ENCODE results near the gene TSPEAR.

Gene TSPEAR

GRCh38 chr21:44517175-44517899 lies 194.0 kb downstream of the TSPEAR start:
- Histone ChIP-seq H3K4me3 (ENCODE audit: low read depth in 1 of 2, low read length in 2 of 2) (no peak overlapping the region), H3K9ac (ENCODE audit: low read depth in 1 of 2, low read length in 2 of 2) (no peak overlapping the region), H3K36me3 (ENCODE audit: control insufficient read depth in 1 of 2, insufficient read depth in 2 of 2, low read length in 2 of 2) (no peaks in the 10 kb centered on the region), H3K9me3 (ENCODE audit: control insufficient read depth in 1 of 2, low read length in 2 of 2) (no peaks in the 10 kb centered on the region), H3K27me3 (ENCODE audit: control insufficient read depth in 1 of 2, insufficient read depth in 2 of 2, low read length in 2 of 2) (no peaks in the 10 kb centered on the region), H3K4me1 (ENCODE audit: control insufficient read depth in 1 of 2, insufficient read depth in 2 of 2, low read length in 2 of 2) (no peaks in the 10 kb centered on the region), H3K27ac (ENCODE audit: low read depth, low read length) (no peak overlapping the region)

DNA sequence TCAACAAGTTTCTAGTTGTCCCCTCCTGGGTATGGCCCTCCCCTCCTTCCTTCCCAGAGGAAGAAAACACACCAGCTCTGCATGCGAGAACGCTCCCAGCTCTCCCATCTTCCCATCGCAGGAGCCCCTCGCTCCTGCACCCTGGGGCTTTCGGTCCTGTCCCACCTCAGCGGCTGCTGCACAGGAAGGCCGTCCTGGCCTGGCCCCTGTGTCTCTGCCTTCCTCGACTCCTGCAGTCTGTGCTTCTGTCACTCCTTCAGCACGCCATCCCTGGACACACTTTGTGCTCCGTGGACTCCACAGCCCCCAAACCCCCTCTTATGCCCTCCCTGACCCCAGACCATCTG lies 194.6 kb downstream of the TSPEAR start:
- Histone ChIP-seq H3K9ac (ENCODE audit: low read depth in 1 of 2, low read length in 2 of 2) (no peak overlapping the region), H3K36me3 (ENCODE audit: control insufficient read depth in 1 of 2, insufficient read depth in 2 of 2, low read length in 2 of 2) (no peaks in the 10 kb centered on the region), H3K4me3 (ENCODE audit: low read depth in 1 of 2, low read length in 2 of 2) (no peak overlapping the region), H3K9me3 (ENCODE audit: control insufficient read depth in 1 of 2, low read length in 2 of 2) (no peaks in the 10 kb centered on the region), H3K27me3 (ENCODE audit: control insufficient read depth in 1 of 2, insufficient read depth in 2 of 2, low read length in 2 of 2) (no peaks in the 10 kb centered on the region), H3K4me1 (ENCODE audit: control insufficient read depth in 1 of 2, insufficient read depth in 2 of 2, low read length in 2 of 2) (no peaks in the 10 kb centered on the region), H3K27ac (ENCODE audit: low read depth, low read length) (no peak overlapping the region)

- Histone ChIP-seq H3K9me3 (ENCODE audit: control insufficient read depth in 1 of 2, low read length in 2 of 2) (no peaks in the 10 kb centered on the region), H3K9ac (ENCODE audit: low read depth in 1 of 2, low read length in 2 of 2) (no peak overlapping the region), H3K36me3 (ENCODE audit: control insufficient read depth in 1 of 2, insufficient read depth in 2 of 2, low read length in 2 of 2) (no peaks in the 10 kb centered on the region), H3K4me3 (ENCODE audit: low read depth in 1 of 2, low read length in 2 of 2) (no peak overlapping the region), H3K4me1 (ENCODE audit: control insufficient read depth in 1 of 2, insufficient read depth in 2 of 2, low read length in 2 of 2) (no peaks in the 10 kb centered on the region), H3K27me3 (ENCODE audit: control insufficient read depth in 1 of 2, insufficient read depth in 2 of 2, low read length in 2 of 2) (no peaks in the 10 kb centered on the region), H3K27ac (ENCODE audit: low read depth, low read length) (no peak overlapping the region)
These were observed 195.0 kb downstream of the TSPEAR start for GRCh38 chr21:44516342-44516741.

GRCh38 chr21:44515359-44516165 lies 195.8 kb downstream of the TSPEAR start:
- no peak overlapping the region for H3K9ac ChIP-seq (ENCODE audit: low read depth in 1 of 2, low read length in 2 of 2)
- H3K4me3 ChIP-seq (ENCODE audit: low read depth in 1 of 2, low read length in 2 of 2) = no peak overlapping the region
- no peaks in the 10 kb centered on the region for H3K36me3 ChIP-seq (ENCODE audit: control insufficient read depth in 1 of 2, insufficient read depth in 2 of 2, low read length in 2 of 2)
- H3K27ac ChIP-seq (ENCODE audit: low read depth, low read length) = no peak overlapping the region
- peaks cover 5 to 7% of the 10 kb centered on the region in 2 donors for H3K4me1 ChIP-seq (ENCODE audit: control insufficient read depth in 1 of 2, insufficient read depth in 2 of 2, low read length in 2 of 2)
- H3K27me3 ChIP-seq (ENCODE audit: control insufficient read depth in 1 of 2, insufficient read depth in 2 of 2, low read length in 2 of 2) = no peaks in the 10 kb centered on the region
- no peaks in the 10 kb centered on the region for H3K9me3 ChIP-seq (ENCODE audit: control insufficient read depth in 1 of 2, low read length in 2 of 2)

DNA sequence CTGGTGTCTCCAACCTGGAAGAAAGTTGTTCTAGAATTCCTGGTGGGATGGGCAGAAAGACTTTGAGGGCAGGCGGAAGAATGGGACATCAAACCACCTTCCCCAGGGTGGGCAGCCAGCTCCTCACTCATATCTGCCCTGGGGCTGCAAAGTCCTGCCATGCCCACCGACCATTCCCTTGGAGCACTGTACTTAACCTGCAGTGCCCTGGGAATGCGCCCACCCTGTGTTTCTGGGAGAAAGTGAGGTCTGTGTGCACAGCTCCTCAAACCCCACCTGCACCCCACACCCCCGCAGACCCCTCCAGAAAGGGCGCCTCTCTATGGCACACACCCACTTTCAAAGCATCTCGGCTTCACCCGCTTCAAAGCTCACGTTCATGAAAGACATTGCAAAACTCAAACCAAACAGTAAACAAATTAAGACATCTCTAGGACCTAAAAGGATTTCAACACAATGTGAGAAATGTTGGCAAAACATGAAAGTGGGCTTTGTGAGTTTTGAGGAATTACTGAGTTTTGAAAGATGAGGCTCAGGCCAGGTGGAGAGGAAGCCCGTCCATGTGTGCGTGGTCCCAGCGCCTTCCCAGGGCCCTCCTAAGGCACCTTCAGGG lies 196.5 kb downstream of the TSPEAR start:
- H3K4me1 ChIP-seq (ENCODE audit: control insufficient read depth in 1 of 2, insufficient read depth in 2 of 2, low read length in 2 of 2) = peaks cover 12 to 13% of the 10 kb centered on the region in 2 donors
- no peak overlapping the region for H3K4me3 ChIP-seq (ENCODE audit: low read depth in 1 of 2, low read length in 2 of 2)
- H3K36me3 ChIP-seq (ENCODE audit: control insufficient read depth in 1 of 2, insufficient read depth in 2 of 2, low read length in 2 of 2) = no peaks in the 10 kb centered on the region
- H3K9ac ChIP-seq (ENCODE audit: low read depth in 1 of 2, low read length in 2 of 2) = no peak overlapping the region
- H3K9me3 ChIP-seq (ENCODE audit: control insufficient read depth in 1 of 2, low read length in 2 of 2) = no peaks in the 10 kb centered on the region
- H3K27me3 ChIP-seq (ENCODE audit: control insufficient read depth in 1 of 2, insufficient read depth in 2 of 2, low read length in 2 of 2) = no peaks in the 10 kb centered on the region
- H3K27ac ChIP-seq (ENCODE audit: low read depth, low read length) = no peak overlapping the region

GRCh38 chr21:44514218-44514520 lies 197.2 kb downstream of the TSPEAR start:
- H3K9ac ChIP-seq (ENCODE audit: low read depth in 1 of 2, low read length in 2 of 2) = no peak overlapping the region

GRCh38 chr21:44513389-44514217 lies 197.8 kb downstream of the TSPEAR start:
- no peaks in the 10 kb centered on the region for H3K36me3 ChIP-seq (ENCODE audit: control insufficient read depth in 1 of 2, insufficient read depth in 2 of 2, low read length in 2 of 2)
- peaks cover 0 to 2% of the 10 kb centered on the region in 2 donors for H3K27me3 ChIP-seq (ENCODE audit: control insufficient read depth in 1 of 2, insufficient read depth in 2 of 2, low read length in 2 of 2)
- no peaks in the 10 kb centered on the region for H3K9me3 ChIP-seq (ENCODE audit: control insufficient read depth in 1 of 2, low read length in 2 of 2)
- H3K27ac ChIP-seq (ENCODE audit: low read depth, low read length) = no peak overlapping the region
- no peak overlapping the region for H3K4me3 ChIP-seq (ENCODE audit: low read depth in 1 of 2, low read length in 2 of 2)
- H3K9ac ChIP-seq (ENCODE audit: low read depth in 1 of 2, low read length in 2 of 2) = no peak overlapping the region
- peaks cover 12 to 16% of the 10 kb centered on the region in 2 donors for H3K4me1 ChIP-seq (ENCODE audit: control insufficient read depth in 1 of 2, insufficient read depth in 2 of 2, low read length in 2 of 2)

More at GRCh38 chr21:44514218-44514520, 197.2 kb downstream of the TSPEAR start:
- peaks cover 12 to 16% of the 10 kb centered on the region in 2 donors for H3K4me1 ChIP-seq (ENCODE audit: control insufficient read depth in 1 of 2, insufficient read depth in 2 of 2, low read length in 2 of 2)
- H3K27me3 ChIP-seq (ENCODE audit: control insufficient read depth in 1 of 2, insufficient read depth in 2 of 2, low read length in 2 of 2) = no peaks in the 10 kb centered on the region
- no peak overlapping the region for H3K27ac ChIP-seq (ENCODE audit: low read depth, low read length)
- no peaks in the 10 kb centered on the region for H3K36me3 ChIP-seq (ENCODE audit: control insufficient read depth in 1 of 2, insufficient read depth in 2 of 2, low read length in 2 of 2)
- no peak overlapping the region for H3K4me3 ChIP-seq (ENCODE audit: low read depth in 1 of 2, low read length in 2 of 2)
- H3K9me3 ChIP-seq (ENCODE audit: control insufficient read depth in 1 of 2, low read length in 2 of 2) = no peaks in the 10 kb centered on the region

GRCh38 chr21:44512496-44513388 lies 198.6 kb downstream of the TSPEAR start:
- Histone ChIP-seq H3K9ac (ENCODE audit: low read depth in 1 of 2, low read length in 2 of 2) (no peak overlapping the region), H3K9me3 (ENCODE audit: control insufficient read depth in 1 of 2, low read length in 2 of 2) (no peaks in the 10 kb centered on the region), H3K27me3 (ENCODE audit: control insufficient read depth in 1 of 2, insufficient read depth in 2 of 2, low read length in 2 of 2) (peaks cover 0 to 4% of the 10 kb centered on the region in 2 donors), H3K4me1 (ENCODE audit: control insufficient read depth in 1 of 2, insufficient read depth in 2 of 2, low read length in 2 of 2) (peaks cover 12 to 16% of the 10 kb centered on the region in 2 donors), H3K27ac (ENCODE audit: low read depth, low read length) (no peak overlapping the region), H3K36me3 (ENCODE audit: control insufficient read depth in 1 of 2, insufficient read depth in 2 of 2, low read length in 2 of 2) (no peaks in the 10 kb centered on the region), H3K4me3 (ENCODE audit: low read depth in 1 of 2, low read length in 2 of 2) (no peak overlapping the region)

DNA sequence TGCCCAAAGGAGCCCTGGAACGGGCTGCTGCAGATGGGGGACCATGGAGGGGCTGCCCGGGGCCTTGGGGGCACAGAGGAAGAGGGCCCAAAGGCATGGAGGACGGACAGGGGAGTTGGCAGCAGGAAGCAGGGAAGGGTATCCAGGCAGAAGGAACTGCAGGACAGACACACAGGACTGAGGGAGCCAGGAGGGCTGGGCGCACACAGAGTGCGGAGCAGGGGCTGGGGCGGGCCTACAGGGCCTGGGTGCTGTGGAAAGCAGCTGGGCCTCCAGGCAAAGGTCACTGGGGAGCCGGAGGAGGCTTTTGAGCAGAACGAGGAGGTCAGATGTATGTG lies 199.5 kb downstream of the TSPEAR start:
- Histone ChIP-seq H3K4me1 (ENCODE audit: control insufficient read depth in 1 of 2, insufficient read depth in 2 of 2, low read length in 2 of 2) (peaks cover 12 to 16% of the 10 kb centered on the region in 2 donors), H3K27ac (ENCODE audit: low read depth, low read length) (no peak overlapping the region), H3K9ac (ENCODE audit: low read depth in 1 of 2, low read length in 2 of 2) (no peak overlapping the region), H3K27me3 (ENCODE audit: control insufficient read depth in 1 of 2, insufficient read depth in 2 of 2, low read length in 2 of 2) (peaks cover 0 to 4% of the 10 kb centered on the region in 2 donors), H3K36me3 (ENCODE audit: control insufficient read depth in 1 of 2, insufficient read depth in 2 of 2, low read length in 2 of 2) (no peaks in the 10 kb centered on the region), H3K9me3 (ENCODE audit: control insufficient read depth in 1 of 2, low read length in 2 of 2) (no peaks in the 10 kb centered on the region), H3K4me3 (ENCODE audit: low read depth in 1 of 2, low read length in 2 of 2) (no peak overlapping the region)
